Measurements from ENCODE around the gene PPIL3.
"Not testable (repeated sequence)": the region's sequence is repeated elsewhere in the genome, so short reads cannot be mapped to it uniquely, and the experiment has no call there.

Gene PPIL3

DNA sequence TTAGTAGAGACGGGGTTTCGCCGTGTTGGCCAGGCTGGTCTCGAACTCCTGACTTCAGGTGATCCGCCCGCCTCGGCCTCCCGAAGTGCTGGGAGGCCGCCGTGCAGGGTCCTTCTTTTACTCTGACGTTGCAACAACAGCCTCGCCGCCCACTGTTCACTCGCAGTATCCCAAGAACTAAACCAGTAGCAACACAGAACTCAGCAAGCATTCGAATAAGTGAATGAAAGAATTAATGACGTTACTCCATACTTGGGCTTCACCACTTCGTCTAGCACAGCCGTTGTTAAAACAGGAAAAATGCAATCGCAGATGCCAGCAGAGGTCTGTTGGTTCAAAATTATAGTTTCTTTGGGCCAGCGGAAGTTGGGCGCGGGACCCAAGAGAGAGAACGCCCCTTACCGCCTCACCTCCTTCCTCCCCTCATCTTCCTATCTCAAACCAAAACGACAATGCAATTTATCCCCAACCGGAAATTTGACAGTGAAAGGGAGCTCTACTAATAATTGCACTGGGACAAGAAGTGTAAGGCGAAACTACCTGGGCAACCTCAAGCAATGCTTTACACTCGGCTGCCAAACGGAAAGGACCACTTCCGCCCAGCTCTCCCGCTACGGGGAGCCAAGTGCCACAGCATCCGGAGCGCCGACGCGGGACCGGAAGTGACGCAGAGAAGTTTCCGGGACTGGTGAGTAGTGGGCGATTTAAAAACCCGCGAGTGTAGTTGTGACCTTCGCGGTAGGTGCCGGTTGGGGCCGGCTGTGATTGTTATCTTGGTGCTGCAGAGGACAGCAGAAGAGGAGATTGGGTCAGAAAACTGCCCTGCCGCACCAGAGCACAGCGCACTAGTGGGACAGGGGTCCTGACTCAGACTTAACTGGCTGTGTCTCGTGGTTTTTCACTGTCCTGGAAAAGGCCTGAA is at the start of gene PPIL3, which contains the start of gene NIF3L1:
Gene PPIL3 (minus strand): TSS at position 374 of the 922 bp plus-strand sequence. CDS start 1,462 bp downstream, outside the sequence.
Gene NIF3L1 (plus strand): TSS at position 668 of the 922 bp plus-strand sequence. CDS start 2,573 bp downstream, outside the sequence.
- peak; percentile 96 for DNase-seq

- no peak for DNase-seq
Observed at GRCh38 chr2:200930947-200931626, 42.2 kb upstream of the PPIL3 start.

DNA sequence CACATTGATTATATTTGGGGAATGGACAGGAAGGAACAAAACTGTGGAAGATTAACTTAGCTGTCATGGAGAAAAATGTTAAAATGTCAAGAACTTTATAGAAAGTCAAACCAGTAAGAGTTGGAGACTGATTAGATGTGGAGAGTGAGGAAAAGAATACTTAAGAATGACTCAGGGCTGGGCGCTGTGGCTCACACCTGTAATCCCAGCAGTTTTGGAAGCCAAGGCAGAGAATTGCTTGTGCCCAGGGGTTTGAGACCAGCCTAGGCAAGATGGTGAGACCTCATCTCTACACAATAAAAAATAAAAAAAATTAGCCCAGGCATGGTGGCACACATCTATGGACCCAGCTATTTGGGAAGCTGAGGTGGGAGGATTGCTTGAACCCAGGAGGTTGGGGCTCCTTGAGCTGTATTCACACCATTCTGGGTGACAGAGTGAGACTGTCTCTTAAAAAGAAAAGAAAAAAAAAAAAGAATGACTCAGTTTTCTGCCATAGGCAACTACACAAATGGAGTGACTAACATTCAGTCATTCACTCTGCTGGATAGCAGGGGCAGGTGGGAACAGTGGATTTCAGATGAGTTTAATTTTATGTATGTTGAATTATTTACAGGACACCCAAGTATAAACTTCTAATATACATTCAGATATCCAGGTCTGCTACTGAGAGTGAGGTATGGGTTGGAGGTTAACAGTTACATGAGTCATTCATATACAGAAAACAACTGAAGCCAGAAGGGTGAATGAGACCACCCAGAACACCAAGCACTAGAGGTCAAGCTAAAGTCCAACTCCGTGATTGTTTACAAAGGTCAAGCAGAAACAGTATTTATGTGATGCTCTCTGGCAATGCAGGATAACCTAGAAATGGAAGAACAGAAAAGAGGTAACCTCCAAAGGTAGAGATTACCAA is 40.7 kb upstream of the PPIL3 start:
- DNase-seq = no peak

DNA sequence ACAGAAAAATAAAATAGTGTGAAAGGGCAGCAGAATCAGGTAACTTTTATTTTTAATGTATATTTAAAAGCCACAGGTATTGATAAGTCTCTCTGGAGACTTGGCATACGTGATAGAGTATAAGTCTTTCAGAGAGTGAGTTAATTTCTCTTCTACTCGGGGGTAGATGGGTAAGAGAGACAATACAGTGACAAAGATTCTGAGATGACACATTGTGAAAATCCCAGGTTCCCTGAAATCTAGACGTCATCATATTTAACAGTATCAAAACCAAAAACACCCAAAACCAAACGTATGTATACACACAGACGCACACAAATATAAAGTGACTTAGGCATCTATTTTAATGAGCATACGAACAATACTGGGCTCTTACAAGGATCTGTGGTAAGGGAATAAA is 33.6 kb upstream of the PPIL3 start:
- DNase-seq = no peak

GRCh38 chr2:200913654-200914053 is 24.8 kb upstream of the PPIL3 start:
- no peak for DNase-seq

DNA sequence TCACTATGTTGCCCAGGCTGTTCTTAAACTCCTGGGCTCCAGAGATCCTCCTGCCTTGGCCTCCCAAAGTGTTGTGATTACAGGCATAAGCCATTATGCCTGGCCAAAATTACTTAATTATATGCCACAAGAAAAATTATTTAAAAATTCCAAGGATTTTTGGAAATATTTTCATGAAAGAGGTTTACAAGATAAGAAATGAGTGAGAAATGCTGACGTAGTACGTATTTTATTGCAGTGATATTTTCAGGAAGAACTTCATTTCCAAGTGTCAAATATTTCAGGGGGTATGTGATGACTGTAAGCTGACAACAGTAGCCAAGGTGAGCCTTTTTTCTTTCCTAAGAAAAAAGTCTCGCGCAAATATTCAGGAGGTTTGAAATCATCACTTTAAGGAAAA is 21.1 kb upstream of the PPIL3 start:
- DNase-seq = no peak

GRCh38 chr2:200905618-200906296 is 16.9 kb upstream of the PPIL3 start:
- peak; percentile 48 for DNase-seq

- DNase-seq = peak; percentile 75
Observed at GRCh38 chr2:200901459-200902072, 12.7 kb upstream of the PPIL3 start.

- no peak for DNase-seq
Observed at GRCh38 chr2:200899482-200899881, 10.6 kb upstream of the PPIL3 start.

DNA sequence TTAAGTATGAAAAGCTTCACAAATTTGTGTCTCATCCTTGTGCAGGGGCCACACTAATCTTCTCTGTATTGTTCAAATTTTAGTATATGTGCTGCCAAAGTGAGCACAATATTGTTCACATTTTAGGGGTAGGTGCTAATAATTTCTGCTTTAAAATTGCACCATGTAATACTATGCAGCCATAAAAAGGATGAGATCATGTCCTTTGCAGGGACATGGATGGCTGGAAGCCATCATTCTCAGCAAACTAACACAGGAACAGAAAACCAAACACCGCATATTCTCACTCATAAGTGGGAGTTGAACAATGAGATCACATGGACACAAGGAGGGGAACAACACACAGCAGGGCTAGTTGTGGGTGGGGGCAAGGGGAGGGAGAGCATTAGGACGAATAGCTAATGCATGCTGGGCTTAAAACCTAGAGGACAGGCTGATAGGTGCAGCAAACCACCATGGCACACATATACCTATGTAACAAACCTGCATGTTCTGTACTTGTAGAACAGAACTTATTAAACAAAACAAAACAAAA is 7.1 kb downstream of the PPIL3 start:
- DNase-seq = not testable (repeated sequence)

DNA sequence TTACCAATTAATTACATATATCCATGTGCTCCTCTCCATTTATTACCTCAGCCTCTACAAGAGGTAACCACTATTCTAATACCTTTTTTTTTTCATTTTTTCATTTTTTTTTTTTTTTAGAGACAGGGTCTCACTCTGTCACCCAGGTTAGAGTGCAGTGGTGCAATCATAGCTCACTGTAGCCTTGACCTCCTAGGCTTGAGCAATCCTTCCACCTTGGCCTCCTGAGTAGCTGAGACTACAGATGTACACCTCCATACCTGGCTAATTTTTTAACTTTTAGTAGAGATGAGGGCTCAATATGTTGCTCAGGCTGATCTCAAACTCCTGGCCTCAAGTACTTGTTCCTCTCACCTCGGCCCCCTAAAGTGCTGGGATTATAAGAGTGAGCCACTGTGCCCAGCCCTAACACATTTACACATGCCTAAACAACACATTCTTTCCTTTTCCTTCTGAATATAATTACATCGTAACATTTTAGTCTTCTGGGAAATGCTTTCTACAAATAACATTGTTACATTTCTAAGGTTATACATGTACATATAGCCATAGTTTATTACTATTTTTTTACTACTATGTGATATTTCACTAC is 10.5 kb downstream of the PPIL3 start:
- DNase-seq = no peak

DNA sequence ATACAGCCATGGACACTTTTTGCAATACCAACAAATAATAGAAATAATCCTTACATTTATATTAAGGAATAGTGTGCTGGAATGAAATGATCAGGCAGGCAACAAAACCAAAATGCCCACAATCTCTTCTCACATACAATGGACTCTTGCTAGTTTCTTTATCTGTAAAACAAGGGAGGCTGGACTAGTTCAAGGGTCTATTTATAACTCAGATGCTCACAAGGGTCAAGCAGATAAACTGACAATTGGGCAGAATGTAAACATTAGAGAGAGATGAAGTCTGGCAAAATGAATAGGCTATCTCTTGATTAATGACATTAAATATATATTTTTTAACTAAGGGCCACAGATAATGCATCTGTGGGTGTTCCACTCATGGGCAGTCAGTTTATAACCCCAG is 11.4 kb downstream of the PPIL3 start:
- no peak for DNase-seq

GRCh38 chr2:200873560-200873959 is 15.3 kb downstream of the PPIL3 start:
- no peak for DNase-seq

DNA sequence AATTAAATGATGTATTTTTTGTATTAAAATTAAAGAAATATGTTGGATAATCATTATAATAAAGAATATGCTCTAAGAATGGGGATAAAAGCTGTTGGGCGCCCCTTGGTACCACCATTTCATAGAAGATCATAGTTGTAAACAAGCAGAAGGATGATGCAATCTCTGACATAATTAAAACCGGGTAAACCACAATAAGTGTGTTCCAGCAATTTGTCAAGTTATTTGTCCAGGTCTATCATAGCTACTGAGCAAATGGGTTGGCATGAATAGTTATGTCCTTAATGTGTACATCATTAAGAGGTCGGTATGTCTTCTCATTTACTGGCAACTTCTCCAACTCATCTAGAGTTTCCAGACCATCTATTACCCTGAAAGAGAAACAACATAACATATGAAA is 17.7 kb downstream of the PPIL3 start:
- DNase-seq = no peak

DNA sequence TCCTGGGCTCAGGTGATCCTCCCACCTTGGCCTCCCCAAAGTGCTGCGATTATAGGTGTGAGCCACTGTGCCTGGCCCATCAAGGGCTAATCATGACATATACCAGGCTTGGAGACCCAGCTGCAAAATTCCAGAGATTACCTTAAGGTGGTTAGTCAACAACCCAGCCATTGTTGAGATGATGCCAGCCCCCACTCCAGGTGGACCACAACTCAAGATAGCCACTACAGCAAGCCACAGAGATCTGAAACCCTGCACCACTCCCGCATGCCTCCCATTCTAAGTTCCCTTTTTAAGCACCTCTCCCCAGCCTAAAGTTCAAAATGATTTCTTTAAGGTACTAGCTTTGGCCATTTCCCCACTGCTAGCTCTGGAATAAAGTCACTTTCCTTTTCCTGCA is 19.9 kb downstream of the PPIL3 start:
- DNase-seq = no peak

GRCh38 chr2:200864176-200865034 is 24.5 kb downstream of the PPIL3 start, which contains the start of gene CLK1:
Gene CLK1 (minus strand): TSS chr2:200864658. CDS start chr2:200861862, 2,796 bp downstream.
- peak; percentile 96 for DNase-seq

DNA sequence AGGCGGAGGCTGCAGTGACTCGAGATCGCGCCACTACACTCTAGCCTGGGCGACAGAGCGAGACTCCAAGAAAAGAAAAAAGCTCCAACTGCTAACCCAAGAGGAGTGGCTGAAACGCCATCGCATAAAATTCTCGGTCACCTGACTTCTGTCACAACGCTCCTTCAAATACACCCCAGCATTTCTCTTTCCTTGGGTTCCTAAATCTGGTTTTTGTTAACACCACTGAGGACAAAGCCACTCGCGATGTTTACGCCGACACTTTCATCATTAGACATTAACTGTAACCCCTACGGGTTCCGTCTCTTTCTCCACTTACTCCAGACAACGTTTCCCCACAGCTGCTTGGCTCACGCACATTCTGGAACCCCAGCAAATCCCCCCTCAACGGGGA is 25.1 kb downstream of the PPIL3 start:
- DNase-seq = no peak

DNA sequence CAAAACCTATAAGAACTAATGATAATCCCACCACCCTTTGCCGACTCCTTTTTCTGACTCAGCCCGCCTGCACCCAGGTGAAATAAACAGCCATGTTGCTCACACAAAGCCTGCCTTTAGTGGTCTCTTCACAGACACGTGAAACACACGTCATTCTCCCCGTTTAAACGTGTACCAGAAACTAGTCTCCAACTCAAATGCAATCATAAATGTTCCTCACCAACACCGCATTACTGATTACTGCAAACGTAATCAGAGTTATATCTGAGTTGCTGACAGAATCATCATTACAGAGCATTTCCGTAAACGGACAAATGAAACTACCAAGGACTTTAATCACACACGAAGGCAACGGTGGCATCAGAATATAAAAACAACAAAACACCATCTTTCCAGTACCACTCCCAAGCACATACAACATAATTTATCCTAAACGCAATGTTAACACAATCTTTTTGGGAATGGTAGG is 26.3 kb downstream of the PPIL3 start:
- peak; percentile 60 for DNase-seq

GRCh38 chr2:200861617-200862155 is 27.2 kb downstream of the PPIL3 start:
- DNase-seq = no peak
